Measurements from ENCODE around the gene DCAF15. TPM values are rescaled to one million over a fixed set of nuclear protein-coding genes. Genes with fewer than 3 reads are reported as not detected.

Gene DCAF15
- total RNA-seq, 1 donor from 2014 or later: 28.6 TPM

DNA sequence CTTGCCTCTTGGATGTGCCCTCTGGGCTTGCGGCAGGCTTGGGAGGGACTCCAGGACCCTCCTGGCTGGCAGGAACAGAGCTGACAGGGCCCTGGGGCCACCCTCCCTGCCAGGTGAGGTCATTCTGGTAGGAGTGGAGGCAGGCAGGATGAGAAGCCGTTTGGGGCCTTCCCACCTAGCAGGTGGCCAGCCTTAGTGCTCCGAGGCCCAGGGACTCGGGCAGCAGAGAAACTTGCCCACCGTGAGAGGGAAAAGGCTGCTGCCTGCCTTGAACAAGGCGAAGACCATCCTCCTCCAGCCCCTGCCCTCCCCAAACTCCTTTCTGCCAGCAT is 45.3 kb downstream of the DCAF15 start:
- Histone ChIP-seq H3K4me2 (no peak overlapping the region), H3F3A (ENCODE audit: low read depth) (no peaks in the 10 kb centered on the region), H3K4me1 (no peaks in the 10 kb centered on the region), H3K9me3 (ENCODE audit: low read depth) (no peaks in the 10 kb centered on the region), H3K79me2 (ENCODE audit: low read depth) (peaks cover 30% of the 10 kb centered on the region), H2AFZ (replicated peaks) (no peak overlapping the region), H3K4me3 (no peak overlapping the region), H4K20me1 (ENCODE audit: low read depth) (no peaks in the 10 kb centered on the region), H3K9ac (no peak overlapping the region), H3K36me3 (peaks cover 4% of the 10 kb centered on the region), H3K27ac (no peak overlapping the region), H3K27me3 (no peaks in the 10 kb centered on the region)
- no peak for DNase-seq (ENCODE audit: low spot score)
- peaks cover 10% of the 10 kb centered on the region for H3K9me3 Mint-ChIP-seq
- H3K4me1 Mint-ChIP-seq: peaks cover 2% of the 10 kb centered on the region
- no peak overlapping the region for H3K4me3 Mint-ChIP-seq
- TF ChIP-seq EZH2 (IDR thresholded peaks at IDR 0.05): no peak
- TF ChIP-seq, protein P1, sequence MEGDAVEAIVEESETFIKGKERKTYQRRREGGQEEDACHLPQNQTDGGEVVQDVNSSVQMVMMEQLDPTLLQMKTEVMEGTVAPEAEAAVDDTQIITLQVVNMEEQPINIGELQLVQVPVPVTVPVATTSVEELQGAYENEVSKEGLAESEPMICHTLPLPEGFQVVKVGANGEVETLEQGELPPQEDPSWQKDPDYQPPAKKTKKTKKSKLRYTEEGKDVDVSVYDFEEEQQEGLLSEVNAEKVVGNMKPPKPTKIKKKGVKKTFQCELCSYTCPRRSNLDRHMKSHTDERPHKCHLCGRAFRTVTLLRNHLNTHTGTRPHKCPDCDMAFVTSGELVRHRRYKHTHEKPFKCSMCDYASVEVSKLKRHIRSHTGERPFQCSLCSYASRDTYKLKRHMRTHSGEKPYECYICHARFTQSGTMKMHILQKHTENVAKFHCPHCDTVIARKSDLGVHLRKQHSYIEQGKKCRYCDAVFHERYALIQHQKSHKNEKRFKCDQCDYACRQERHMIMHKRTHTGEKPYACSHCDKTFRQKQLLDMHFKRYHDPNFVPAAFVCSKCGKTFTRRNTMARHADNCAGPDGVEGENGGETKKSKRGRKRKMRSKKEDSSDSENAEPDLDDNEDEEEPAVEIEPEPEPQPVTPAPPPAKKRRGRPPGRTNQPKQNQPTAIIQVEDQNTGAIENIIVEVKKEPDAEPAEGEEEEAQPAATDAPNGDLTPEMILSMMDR (IDR thresholded peaks at IDR 0.05): no peak
- no peak for TF ChIP-seq EZH2phosphoT487 (IDR thresholded peaks at IDR 0.05)
- H3K36me3 Mint-ChIP-seq: peaks cover 17% of the 10 kb centered on the region
- H3K27me3 Mint-ChIP-seq (ENCODE audit: insufficient read depth, low read depth): no peaks in the 10 kb centered on the region
- no peak overlapping the region for H3K27ac Mint-ChIP-seq

DNA sequence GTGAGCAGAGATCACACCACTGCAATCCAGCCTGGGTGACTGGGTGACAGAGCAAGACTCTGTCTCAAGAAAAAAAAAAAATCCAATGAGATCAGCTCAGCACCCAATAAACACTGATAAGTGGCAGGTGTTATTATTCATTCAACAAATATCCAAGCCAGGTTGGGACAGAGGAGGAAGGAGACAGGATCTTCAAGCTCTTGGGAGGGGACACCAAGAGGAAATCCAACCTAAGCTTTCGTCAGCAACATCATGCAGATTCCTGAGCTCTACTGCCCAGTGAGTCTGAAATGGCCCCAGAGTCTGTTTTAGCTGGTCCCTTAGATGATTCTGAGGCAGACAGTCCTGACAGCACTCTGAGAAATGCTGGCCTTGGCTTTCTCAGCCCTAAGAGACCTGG is 46.1 kb downstream of the DCAF15 start:
- DNase-seq (ENCODE audit: low spot score): no peak
- Histone ChIP-seq H4K20me1 (ENCODE audit: low read depth) (no peaks in the 10 kb centered on the region), H3K9ac (no peak overlapping the region), H2AFZ (replicated peaks) (no peak overlapping the region), H3K79me2 (ENCODE audit: low read depth) (peaks cover 30% of the 10 kb centered on the region), H3K4me2 (no peak overlapping the region), H3K27me3 (no peaks in the 10 kb centered on the region), H3K36me3 (peaks cover 4% of the 10 kb centered on the region), H3K9me3 (ENCODE audit: low read depth) (no peaks in the 10 kb centered on the region), H3F3A (ENCODE audit: low read depth) (no peaks in the 10 kb centered on the region), H3K4me1 (no peaks in the 10 kb centered on the region), H3K4me3 (no peak overlapping the region), H3K27ac (no peak overlapping the region)
- Mint-ChIP-seq H3K9me3 (peaks cover 10% of the 10 kb centered on the region), H3K4me3 (no peak overlapping the region), H3K27me3 (ENCODE audit: insufficient read depth, low read depth) (no peaks in the 10 kb centered on the region), H3K27ac (no peak overlapping the region), H3K4me1 (peaks cover 2% of the 10 kb centered on the region), H3K36me3 (peaks cover 15% of the 10 kb centered on the region)
- TF ChIP-seq EZH2 (IDR thresholded peaks at IDR 0.05): no peak
- TF ChIP-seq EZH2phosphoT487 (IDR thresholded peaks at IDR 0.05): no peak
- TF ChIP-seq, protein P1 (IDR thresholded peaks at IDR 0.05): no peak

DNA sequence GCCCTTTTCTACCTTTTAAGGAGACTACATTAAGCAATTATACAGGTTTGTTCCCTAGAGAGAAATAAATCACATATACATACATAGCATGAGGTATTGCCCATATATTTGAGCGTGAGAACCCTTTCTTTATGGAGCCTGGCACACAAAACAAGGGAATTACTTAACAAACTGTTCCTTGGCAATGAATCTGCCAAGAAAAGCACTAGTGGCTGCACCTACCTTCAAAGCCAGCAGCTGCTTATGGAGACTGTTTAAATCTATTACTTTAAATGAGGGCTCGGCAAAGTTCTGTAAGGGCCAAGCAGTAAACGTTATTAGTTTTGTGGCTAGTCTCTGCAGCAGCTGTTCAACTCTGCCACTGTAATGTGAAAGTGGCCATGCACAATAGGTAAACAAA is 46.8 kb downstream of the DCAF15 start:
- Mint-ChIP-seq H3K27ac (no peak overlapping the region), H3K27me3 (ENCODE audit: insufficient read depth, low read depth) (no peaks in the 10 kb centered on the region), H3K36me3 (peaks cover 15% of the 10 kb centered on the region), H3K4me3 (no peak overlapping the region), H3K4me1 (peaks cover 2% of the 10 kb centered on the region), H3K9me3 (peaks cover 10% of the 10 kb centered on the region)
- no peaks in the 10 kb centered on the region for H3F3A ChIP-seq (ENCODE audit: low read depth)
- DNase-seq (ENCODE audit: low spot score): no peak
- H2AFZ ChIP-seq (replicated peaks): no peak overlapping the region
- H3K9me3 ChIP-seq (ENCODE audit: low read depth): no peaks in the 10 kb centered on the region
- peaks cover 4% of the 10 kb centered on the region for H3K36me3 ChIP-seq
- no peak overlapping the region for H3K27ac ChIP-seq
- H3K4me2 ChIP-seq: no peak overlapping the region
- peaks cover 31% of the 10 kb centered on the region for H3K79me2 ChIP-seq (ENCODE audit: low read depth)
- no peaks in the 10 kb centered on the region for H4K20me1 ChIP-seq (ENCODE audit: low read depth)
- H3K4me1 ChIP-seq: no peaks in the 10 kb centered on the region
- TF ChIP-seq, protein P1 (IDR thresholded peaks at IDR 0.05): no peak
- TF ChIP-seq EZH2 (IDR thresholded peaks at IDR 0.05) (no peak), EZH2phosphoT487 (IDR thresholded peaks at IDR 0.05) (no peak)
- H3K27me3 ChIP-seq: no peaks in the 10 kb centered on the region
- no peak overlapping the region for H3K4me3 ChIP-seq
- H3K9ac ChIP-seq: no peak overlapping the region
